Measurements from ENCODE around the gene GPATCH8.

DNA sequence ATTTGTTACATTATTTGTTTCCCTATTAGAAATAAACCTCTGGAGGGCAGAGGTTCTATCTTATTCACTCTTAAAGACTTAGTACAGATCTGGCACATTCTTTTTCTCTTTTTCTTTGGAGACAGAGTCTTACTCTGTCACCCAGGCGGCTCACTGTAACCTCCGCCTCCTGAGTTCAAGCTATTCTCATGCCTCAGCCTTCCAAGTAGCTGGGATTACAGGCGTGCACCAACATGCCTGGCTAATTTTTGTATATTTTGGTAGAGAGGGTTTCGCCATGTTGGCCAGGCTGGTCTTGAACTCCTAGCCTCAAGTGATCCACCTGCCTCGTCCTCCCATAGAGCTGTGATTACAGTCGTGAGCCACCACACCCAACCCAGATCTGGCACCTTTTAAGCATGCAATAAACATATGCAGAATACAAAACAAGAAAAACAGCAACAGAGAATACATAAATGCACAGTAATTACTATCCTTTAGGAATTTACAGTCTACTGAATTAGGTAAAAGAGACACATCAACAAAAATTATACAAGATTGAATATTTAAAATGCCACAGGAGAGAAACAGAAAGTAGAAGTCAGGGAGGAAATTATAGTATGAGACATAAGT is 52.1 kb downstream of the GPATCH8 start:
- TF ChIP-seq CTCF (IDR thresholded peaks at IDR 0.05): no peak
- no peak for TF ChIP-seq POLR2A (IDR thresholded peaks at IDR 0.05)
